Muscle of back (tissue), 11 donors: ENCODE data around the gene NDUFAF2. TPM values are rescaled to one million over a fixed set of nuclear protein-coding genes. Genes with fewer than 3 reads are reported as not detected.
A peak's percentile ranks its signal among the peaks of the same experiment; 100 is the strongest.
"Not testable (repeated sequence)": the region's sequence is repeated elsewhere in the genome, so short reads cannot be mapped to it uniquely, and the experiment has no call there.

Experiments
- DNase-seq, 3 donors: peaks; one replicate each; pipeline versions ENCODE4 v3.0.0 to v3.0.0-alpha.2; 2013
- polyA plus RNA-seq, 10 donors: library from polyadenylated mRNA; unstranded; fragments of 120-200 nt; gene quantifications; one replicate each; pipeline ENCODE4 v1.2.1, GENCODE V29; 2013; ENCODE audit not compliant: insufficient read length in 10 of 10

The NDUFAF2 gene
- polyA plus RNA-seq, 10 donors = 24.6 to 34.9 (median 30.3) TPM

DNA sequence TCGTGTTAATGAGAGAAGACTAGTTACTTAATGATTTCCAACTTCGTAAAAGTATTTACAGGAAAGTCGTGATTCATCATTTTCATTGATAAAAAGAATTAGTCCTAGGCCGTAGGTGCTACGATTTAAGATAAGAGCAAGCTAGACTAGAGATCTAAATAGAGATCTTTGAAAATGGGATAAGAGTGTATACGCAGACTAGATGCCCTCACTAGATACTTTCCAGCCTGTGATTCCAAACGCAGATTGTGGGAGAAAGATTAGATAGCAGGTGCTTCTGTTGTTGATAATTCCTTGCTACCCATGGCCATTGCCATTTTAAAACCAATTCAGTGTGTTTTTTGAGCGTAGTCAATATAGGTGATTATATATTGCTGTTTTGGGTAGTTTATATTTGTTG is 223.9 kb downstream of the NDUFAF2 start:
- no peak for DNase-seq

DNA sequence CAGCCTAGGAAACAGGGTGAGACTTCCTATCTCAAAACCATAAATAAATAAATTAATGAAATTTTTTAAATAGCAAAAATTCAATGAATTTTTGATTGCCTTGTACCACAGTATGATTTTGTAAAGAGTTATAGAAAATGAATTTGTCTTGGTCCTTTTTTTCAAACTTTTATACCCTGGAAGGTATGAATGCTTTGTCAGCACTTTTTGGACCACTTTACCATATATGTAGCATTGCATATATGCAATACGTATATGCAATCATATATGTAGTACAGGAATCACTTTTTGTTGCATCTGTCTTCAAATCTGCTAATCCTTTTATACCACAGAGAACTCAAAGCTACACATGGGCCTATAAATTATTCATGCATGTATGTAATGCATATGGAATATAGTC is 226.5 kb downstream of the NDUFAF2 start:
- DNase-seq = no peak

DNA sequence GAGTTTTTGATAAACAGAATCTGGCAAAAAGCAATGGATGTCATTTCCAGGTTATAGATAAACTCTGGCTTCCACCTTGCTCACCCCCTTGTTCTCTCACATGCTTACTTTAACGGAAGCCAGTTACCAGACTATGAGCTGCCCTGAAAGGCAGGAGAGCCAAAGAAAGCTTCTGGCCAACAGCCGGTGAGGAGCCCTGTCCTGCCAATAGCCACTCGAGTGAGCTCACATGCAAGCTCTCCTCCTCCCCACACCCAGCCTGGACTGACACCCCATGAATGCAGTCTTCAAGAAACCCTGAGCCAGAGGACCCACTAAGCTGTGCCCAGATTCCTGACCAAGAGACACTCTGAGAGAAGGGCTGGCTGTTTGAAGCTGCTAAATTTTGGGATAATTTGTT is 231.6 kb downstream of the NDUFAF2 start:
- DNase-seq = no peak

DNA sequence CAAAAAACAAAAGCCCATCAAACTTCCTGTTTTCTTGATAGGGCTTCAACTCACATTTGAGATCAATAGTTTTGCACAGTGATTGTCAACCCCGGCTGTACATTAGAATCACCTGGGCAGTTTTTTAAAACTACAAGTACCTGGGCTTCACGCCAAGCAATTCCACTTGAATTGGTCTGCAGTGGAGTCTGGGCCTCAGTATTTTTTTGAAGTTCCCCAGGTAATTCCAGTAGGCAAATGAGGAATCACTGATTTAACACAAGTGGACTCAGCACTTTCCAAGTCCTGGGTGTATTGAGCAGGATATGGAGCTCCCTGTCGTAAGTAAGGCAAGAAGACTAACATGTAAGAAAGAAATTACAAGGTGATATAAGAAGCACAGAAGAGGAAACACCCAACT is 232.1 kb downstream of the NDUFAF2 start:
- DNase-seq = no peak

DNA sequence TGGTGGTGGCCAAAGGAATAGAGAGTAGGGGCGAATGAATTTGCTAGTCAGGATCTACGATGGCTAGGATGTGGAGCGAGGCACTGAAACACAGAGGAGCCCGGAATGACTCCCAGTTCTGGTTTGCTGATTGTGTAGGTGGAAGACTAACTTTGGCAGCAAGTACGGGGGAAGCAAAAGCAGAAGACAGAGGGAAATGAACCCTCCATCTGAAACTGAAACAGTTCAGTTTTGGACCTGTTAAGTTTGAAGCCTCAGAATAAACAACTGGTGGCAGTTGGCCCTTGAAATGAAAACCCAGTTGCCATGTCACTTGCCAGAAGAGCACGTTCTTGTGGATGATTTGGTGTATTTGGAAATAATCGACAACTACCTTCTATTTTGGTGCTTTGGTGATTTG is 232.7 kb downstream of the NDUFAF2 start:
- no peak for DNase-seq

DNA sequence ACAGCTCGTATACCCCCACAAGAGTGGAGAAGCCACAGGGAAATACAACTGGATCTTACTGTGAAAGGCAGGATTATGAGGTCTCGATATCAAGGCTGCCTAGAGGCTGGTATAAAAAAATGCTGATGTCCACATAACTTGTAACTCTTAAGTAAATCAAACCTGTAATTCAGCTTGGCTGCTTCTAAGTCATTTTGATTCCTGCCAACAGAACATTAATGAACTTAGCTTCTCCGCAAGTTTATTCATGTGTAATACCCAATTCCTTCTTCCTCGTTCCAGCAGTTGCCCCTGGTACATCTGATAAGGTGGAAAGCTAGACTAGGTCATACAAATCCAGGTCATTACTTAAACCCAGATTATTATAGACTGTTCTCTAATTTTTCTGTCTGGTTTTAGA is 233.7 kb downstream of the NDUFAF2 start:
- DNase-seq = no peak

DNA sequence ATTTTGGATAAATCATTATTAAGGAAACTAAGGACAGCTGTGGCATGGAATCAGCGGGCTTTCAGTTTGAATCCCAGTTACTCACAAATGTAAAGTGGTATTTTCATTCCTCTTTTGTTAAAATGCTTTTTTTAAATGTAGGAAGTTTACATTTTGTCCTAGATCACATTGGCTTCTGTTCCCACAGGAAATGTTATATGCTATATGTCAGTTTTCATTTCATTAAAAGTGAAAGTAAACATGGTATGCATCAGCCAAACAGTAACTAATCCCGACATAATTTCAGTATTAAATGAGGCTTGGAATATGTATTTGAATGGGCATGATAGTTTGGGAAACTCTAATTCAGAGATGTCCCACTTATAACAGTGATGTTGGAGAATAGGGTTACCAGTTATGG is 235.9 kb downstream of the NDUFAF2 start:
- DNase-seq = no peak

DNA sequence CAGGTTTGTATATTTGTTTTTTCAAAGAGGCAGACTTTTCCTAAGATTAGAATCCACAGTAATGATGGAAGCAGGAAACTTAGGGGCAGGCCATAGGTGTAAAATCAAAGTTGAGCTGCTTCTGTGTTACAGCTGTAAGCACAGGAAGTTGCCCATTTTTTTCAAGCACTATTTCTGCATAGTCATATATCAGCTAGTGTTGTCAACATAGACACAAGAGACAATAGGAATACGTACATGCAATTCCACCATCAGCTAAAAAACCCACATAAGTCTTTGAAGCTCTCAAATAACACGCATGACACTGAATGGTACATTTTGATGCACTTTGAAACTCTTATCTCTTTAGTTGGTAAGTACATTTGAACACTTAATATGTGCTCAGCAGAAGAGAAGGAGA is 237.4 kb downstream of the NDUFAF2 start:
- no peak for DNase-seq

DNA sequence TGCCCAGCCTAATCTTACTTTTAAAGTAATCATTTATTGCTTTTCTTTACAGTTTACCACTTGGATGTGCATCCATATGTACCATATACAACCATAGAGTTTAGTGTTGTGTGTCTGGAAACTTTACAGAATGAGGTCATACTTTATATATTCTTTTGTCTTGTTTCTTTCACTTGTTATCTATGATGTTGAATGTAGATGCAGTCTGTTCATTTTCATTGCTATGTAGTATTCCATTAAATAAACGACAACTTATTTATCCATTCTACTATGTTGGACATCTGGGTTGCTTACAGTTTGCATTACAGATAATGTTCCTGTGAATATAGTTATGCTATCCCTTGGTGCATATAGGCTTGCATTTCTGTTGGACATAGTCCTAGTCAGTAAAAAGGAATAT is 238.5 kb downstream of the NDUFAF2 start:
- DNase-seq = no peak

DNA sequence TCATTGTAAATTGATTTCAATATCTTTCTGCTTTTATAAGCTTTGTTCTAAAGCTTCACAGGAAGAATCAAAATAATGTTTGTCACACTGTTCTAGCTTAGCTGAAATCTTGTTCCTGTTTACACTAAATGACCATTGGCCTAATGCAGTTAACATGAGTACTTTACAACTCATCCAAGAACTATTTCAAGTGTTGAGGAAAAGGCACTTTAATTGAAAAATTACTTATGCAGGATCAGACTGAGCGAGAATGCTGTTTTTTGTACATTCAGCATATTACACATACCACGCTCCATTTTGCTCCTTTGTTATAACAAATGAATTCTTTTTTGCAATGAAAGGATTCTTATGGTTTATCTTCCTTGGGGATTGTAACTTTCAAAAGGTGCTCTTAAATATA is 239.7 kb downstream of the NDUFAF2 start:
- no peak for DNase-seq

DNA sequence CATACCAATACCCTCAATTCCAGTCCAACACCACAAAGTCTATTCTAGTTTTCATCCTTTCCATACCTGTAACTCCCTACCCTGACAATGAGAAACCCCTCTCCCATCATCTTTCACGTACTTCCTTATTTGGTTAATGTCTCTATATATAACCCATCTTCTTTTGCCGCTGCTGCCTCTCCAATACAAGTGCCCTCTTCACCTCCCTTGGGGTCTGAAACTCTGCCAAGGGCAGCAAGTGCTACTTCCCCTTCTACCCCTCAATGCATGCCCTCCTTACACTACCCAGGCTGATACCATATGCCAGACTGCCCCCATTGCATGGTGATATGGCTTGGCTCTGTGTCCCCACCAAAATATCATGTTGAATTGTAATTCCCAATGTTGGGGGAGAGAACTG is 241.6 kb downstream of the NDUFAF2 start:
- no peak for DNase-seq

DNA sequence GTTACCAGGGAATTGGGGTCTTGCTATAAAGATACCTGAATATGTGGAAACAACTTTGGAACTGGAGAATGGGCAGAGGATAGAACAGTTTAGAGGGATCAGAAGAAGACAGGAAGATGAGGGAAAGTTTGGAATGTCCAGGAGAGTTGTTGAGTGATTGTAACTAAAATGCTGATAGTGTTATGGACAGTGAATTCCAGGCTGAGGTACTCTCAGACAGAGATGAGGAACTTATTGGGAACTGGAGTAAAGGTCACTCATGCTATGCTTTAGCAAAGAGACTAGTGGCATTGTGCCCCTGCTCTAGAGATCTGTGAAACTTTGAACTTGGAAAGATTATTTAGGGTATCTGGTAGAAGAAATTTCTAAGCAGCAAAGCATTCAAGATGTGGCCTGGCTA is 242.3 kb downstream of the NDUFAF2 start:
- not testable (repeated sequence) for DNase-seq

DNA sequence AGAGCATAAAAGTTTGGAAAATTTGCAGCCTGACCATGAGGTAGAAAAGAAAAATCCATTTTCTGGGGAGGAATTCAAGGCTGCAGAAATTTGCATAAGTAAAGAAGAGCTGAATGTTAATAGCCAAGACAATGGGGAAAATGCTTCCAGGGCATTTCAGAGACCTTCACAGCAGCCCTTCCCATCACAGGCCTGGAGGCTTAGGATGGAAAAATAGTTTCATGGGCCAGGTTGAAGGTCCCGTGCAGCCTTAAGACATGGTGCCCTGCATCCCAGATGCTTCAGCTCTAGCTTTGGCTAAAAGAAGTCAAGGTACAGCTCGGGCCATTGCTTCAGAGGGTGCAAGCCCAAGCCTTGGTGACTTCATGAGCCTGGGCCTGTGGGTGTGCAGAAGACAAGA is 242.8 kb downstream of the NDUFAF2 start:
- DNase-seq = not testable (repeated sequence)

DNA sequence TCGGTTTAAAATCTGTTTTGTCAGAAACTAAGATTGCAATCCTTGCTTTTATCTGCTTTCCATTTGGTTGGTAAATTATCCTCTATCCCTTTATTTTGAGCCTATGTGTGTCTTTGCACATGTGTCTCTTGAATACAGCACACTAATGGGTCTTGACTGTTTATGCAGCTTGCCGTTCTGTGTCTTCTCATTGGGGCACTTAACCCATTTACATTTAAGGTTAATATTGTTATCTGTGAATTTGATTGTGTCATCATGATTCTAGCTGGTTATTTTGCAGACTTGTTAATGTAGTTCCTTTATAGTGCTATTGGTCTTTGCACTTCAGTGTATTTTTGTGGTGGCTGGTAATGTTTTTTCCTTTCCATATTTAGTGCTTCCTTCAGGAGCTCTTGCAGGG is 253.6 kb downstream of the NDUFAF2 start:
- no peak for DNase-seq

DNA sequence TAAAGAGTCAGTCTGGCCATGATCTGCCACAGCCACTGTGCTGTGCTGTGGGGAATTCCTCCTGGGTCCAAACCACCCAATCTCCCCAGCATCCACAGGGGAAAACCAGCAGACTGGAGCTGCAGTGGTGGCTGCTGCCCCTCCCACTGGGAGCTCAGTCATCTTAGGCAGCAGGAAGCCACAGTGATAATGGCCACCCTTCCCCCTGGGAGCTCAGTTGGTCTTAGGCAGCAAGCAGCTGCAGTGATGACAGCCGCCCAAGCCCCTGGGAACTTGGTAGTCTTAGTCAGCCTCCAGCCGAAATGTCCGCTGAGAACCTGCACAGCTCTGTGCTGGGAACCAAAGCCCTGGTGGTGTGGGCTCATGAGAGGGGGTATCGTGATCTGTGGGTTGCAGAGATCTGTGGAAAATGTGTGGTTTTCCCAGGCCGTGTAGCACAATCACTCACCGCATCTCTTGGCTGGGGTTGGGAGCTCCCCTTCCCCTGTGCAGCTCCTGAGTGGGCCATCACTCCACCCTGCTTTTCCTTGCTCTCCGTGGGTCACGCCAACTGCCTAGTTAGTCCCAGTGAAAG is 255.7 kb downstream of the NDUFAF2 start:
- no peak for DNase-seq

DNA sequence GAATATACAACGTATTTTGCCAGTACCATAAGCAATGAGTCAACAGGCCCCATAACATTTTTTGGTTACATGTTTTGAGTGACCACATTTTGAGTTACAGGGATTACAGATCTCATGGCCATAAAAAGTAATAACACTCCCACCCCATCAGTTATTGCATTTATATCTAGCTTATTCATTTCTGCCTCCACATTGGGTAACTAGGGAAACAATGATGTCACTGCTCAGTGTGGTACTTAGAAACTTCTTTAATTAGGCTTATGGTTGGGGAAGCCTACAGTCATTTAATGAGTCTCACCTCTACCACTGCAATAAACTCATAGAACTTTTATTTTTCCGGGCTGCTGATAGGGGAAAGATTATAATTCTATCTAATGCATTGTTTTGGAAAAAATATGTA is 257.2 kb downstream of the NDUFAF2 start:
- DNase-seq = peak in 1 of 3 donors; percentile 17

Other genes with a start within 250 kb of the NDUFAF2 start
- 1 to 10 TPM; 3.6 to 7.0 (median 4.4) TPM for gene DEPDC1B, start 245.0 kb upstream of the NDUFAF2 start, polyA plus RNA-seq
- 1 to 10 TPM in 1 of 10 donors, under 1 TPM in 9; 0.08 to 1.3 (median 0.22) TPM for gene ELOVL7, start 100.9 kb upstream of the NDUFAF2 start, polyA plus RNA-seq
- 10 to 100 TPM; 12.2 to 16.3 (median 14.0) TPM for gene ERCC8, start 135 bp upstream of the NDUFAF2 start, polyA plus RNA-seq
- 10 to 100 TPM; 31.9 to 43.2 (median 35.1) TPM for gene SMIM15, start 217.3 kb downstream of the NDUFAF2 start, polyA plus RNA-seq